ENCODE data around the gene GRPEL1.

The GRPEL1 gene

GRCh38 chr4:7074426-7074825 lies 6.6 kb upstream of the GRPEL1 start:
- no peak for TF ChIP-seq ZFX (IDR thresholded peaks at IDR 0.05)
- H3K27ac ChIP-seq: no peak overlapping the region

- no peak for TF ChIP-seq CTCF (conservative IDR thresholded peaks at IDR 0.05)
- TF ChIP-seq ZFX (IDR thresholded peaks at IDR 0.05): no peak
Measured at GRCh38 chr4:7073526-7074390, 5.9 kb upstream of the GRPEL1 start.

GRCh38 chr4:7073059-7073458 lies 5.2 kb upstream of the GRPEL1 start:
- H3K27ac ChIP-seq: no peak overlapping the region
- TF ChIP-seq ZFX (IDR thresholded peaks at IDR 0.05) (no peak), CTCF (conservative IDR thresholded peaks at IDR 0.05) (no peak)

More at GRCh38 chr4:7073526-7074390, 5.9 kb upstream of the GRPEL1 start:
- H3K27ac ChIP-seq: no peak overlapping the region

GRCh38 chr4:7070729-7071511 lies 3.1 kb upstream of the GRPEL1 start:
- no peak for TF ChIP-seq ZFX (IDR thresholded peaks at IDR 0.05)
- TF ChIP-seq CTCF (conservative IDR thresholded peaks at IDR 0.05): peak; percentile 95
- no peak overlapping the region for H3K27ac ChIP-seq

DNA sequence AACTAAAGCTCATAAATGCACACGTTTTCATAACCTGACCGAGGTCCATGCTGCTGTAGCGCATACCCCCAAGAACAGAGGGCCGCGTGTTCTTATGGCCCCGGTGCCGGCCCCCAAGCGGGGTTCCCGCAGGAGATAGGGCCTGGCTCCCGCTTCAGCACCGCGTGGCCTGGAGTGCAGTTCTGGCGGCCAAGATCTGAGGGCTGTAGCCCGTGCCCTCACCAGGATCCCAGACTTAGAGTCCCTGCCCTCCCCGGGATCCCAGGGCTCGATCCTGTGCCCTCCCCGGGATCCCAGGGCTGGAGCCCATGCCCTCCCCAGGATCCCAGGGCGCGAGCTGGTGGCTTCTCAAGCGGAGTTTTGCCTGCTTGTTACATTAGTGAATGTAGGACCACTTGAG lies 1.0 kb upstream of the GRPEL1 start:
- TF ChIP-seq ZFX (IDR thresholded peaks at IDR 0.05) (no peak), CTCF (conservative IDR thresholded peaks at IDR 0.05) (no peak)
- peak overlapping the region; percentile 99 for H3K27ac ChIP-seq

DNA sequence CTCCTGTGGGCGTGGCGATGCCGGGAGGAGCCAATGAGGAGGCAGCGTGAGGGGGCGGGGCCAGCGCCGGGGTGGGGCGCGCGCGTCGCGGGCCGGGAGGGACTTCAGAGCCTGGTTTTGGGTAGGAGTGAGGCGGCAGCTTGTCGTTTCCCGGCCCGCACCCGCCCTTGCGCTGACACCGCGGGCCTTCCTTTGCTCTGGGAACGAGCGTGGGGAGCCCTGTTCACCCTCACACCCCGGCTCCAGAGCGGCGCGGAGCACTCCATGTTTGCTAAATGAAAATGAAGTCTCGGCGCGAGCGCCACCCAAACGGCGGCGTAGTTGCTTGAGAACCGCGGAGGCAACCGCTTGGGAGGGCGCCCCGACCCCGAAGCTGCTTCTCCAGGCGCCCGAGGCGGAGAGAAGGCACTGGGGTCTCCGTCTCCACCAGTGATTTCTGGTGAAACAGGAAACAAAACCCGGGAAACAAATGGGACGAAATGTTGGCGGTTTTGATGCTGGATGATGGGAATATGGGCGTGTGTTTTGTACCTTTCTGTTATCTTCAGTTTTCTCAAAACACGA lies 497 bp upstream of the GRPEL1 start:
- TF ChIP-seq CTCF (conservative IDR thresholded peaks at IDR 0.05) (no peak), ZFX (IDR thresholded peaks at IDR 0.05) (no peak)
- peak overlapping the region; percentile 99 for H3K27ac ChIP-seq

DNA sequence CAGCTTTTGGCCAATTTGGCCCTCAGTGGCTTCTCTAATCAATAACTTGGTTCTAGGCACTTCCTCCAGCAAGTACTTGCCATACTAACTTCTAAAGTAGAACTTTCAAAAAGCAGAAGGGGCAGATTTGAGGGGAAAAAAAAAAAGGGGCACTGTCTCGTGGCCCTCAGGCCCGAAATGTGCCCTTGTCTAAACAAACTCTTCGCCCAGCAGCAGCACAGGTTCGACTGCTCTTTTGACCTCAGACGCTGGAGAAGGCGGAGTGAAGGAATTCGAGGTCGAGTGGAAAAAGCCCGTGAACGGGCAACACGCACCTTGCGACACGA lies 775 bp downstream of the GRPEL1 start:
- TF ChIP-seq CTCF (conservative IDR thresholded peaks at IDR 0.05) (no peak), ZFX (IDR thresholded peaks at IDR 0.05) (no peak)

More for the DNA sequence above, 775 bp downstream of the GRPEL1 start:
- peak overlapping the region; percentile 99 for H3K27ac ChIP-seq

Data from C4-2B (cell line).